ENCODE results near the gene REC8.

REC8 gene

GRCh38 chr14:24171422-24172260 lies at the start of gene REC8:
Gene REC8, plus strand, starts transcription at chr14:24172080. Its CDS starts 473 bp downstream, at chr14:24172553.
- peak; percentile 96 for DNase-seq (ENCODE audit: low spot score)

GRCh38 chr14:24122416-24122815 lies 49.5 kb upstream of the REC8 start:
- no peak for DNase-seq (ENCODE audit: low spot score)

- no peak for DNase-seq (ENCODE audit: low spot score)
Measured at GRCh38 chr14:24122898-24123297, 49.0 kb upstream of the REC8 start.

GRCh38 chr14:24123424-24124417 lies 48.2 kb upstream of the REC8 start:
- no peak for DNase-seq (ENCODE audit: low spot score)

- DNase-seq (ENCODE audit: low spot score), result no peak
Measured at GRCh38 chr14:24126939-24127338, 44.9 kb upstream of the REC8 start.

- DNase-seq (ENCODE audit: low spot score), result no peak
Measured at GRCh38 chr14:24127673-24128072, 44.2 kb upstream of the REC8 start.

GRCh38 chr14:24129410-24129998 lies 42.4 kb upstream of the REC8 start:
- no peak for DNase-seq (ENCODE audit: low spot score)

- no peak for DNase-seq (ENCODE audit: low spot score)
Measured at GRCh38 chr14:24130380-24130716, 41.5 kb upstream of the REC8 start, which contains the start of gene FITM1. Gene FITM1, plus strand, starts transcription at chr14:24130659. Its CDS starts 905 bp downstream, at chr14:24131564.

GRCh38 chr14:24130717-24131548 lies 40.9 kb upstream of the REC8 start:
- DNase-seq (ENCODE audit: low spot score), result no peak

GRCh38 chr14:24131549-24131966 lies 40.3 kb upstream of the REC8 start:
- no peak for DNase-seq (ENCODE audit: low spot score)

- DNase-seq (ENCODE audit: low spot score), result no peak
Measured at GRCh38 chr14:24132061-24132685, 39.7 kb upstream of the REC8 start.

GRCh38 chr14:24132976-24133375 lies 38.9 kb upstream of the REC8 start:
- DNase-seq (ENCODE audit: low spot score), result no peak

GRCh38 chr14:24133735-24134134 lies 38.1 kb upstream of the REC8 start:
- no peak for DNase-seq (ENCODE audit: low spot score)

GRCh38 chr14:24135584-24135833 lies 36.4 kb upstream of the REC8 start:
- no peak for DNase-seq (ENCODE audit: low spot score)

GRCh38 chr14:24135834-24136683 lies 35.8 kb upstream of the REC8 start, which contains the start of gene PSME1:
Gene PSME1, plus strand, starts transcription at chr14:24136194. Its CDS starts 69 bp downstream, at chr14:24136263.
- peak; percentile 95 for DNase-seq (ENCODE audit: low spot score)

- no peak for DNase-seq (ENCODE audit: low spot score)
Measured at GRCh38 chr14:24136684-24137528, 35.0 kb upstream of the REC8 start.

GRCh38 chr14:24137529-24138395 lies 34.1 kb upstream of the REC8 start:
- DNase-seq (ENCODE audit: low spot score), result no peak
